Thyroid gland (tissue), 4 donors: ENCODE results near the gene FAM25G.
"Not testable (repeated sequence)": the region's sequence is repeated elsewhere in the genome, so short reads cannot be mapped to it uniquely, and the experiment has no call there.

Source experiments
- CTCF ChIP-seq, 6 experiments: fragments of 200-600 bp in 3 of 6; fragments of 450-650 bp in 3 of 6; sonication (generic) in 3 of 6; IDR thresholded peaks; one replicate each; pipeline ENCODE4 v1.5.1; 2016 to 2019; ENCODE audit warnings: antibody characterized with exemption in 6 of 6, mild to moderate bottlenecking in 2 of 6, inconsistent platforms in 1 of 6, moderate library complexity in 1 of 6
- POLR2A ChIP-seq, 2 donors: fragments of 450-650 bp; IDR thresholded peaks; one replicate each; pipeline ENCODE4 v1.6.1; 2017; ENCODE audit warnings: antibody characterized with exemption in 2 of 2, mild to moderate bottlenecking in 2 of 2, moderate library complexity in 1 of 2

DNA sequence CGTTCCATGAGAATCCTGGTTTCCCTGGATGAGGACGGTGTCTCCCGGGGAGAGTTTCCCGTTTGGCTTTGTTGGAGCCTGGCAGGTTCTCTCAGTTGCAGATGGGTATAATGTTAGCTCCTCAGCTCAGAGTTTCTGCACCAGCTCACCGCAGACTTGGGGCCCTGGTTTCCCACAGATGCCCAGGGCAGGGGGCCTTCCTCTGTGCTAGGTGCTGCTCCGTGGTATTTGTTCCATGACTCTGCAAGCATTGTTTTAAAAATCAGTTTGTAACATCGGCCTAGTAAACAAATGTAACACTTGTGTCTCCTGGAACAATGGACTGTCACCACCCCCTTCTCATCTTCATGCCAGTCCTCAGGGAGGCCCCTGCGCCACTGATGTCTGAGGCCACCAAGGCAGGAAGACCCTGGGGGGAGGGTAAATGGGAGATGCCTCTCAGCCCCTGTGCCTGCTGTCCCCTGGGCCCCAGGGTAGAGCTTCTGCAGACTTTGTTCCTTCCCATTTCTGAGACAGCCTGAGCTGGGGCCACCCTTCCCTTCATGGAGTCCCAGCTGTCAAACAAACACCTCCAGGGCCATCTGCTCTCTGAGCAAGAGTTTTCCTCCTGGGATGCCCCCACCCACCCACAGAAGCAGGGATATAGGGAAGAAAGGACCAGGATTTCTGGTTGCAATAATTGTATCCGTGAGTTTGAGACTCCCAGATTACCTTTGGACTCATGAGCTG lies 36.0 kb downstream of the FAM25G start:
- not testable (repeated sequence) for TF ChIP-seq CTCF, POLR2A (IDR thresholded peaks at IDR 0.05)
